Tibial artery (tissue), 4 donors: Measurements from ENCODE around the gene RNU6-1.

ENCODE experiments used
- DNase-seq, 2 donors: peaks; one replicate each; pipeline ENCODE4 v3.0.0-alpha.2; 2019
- H3K27ac ChIP-seq, 2 donors: fragments of 200-600 bp; sonication (generic) in 1 of 2; 1 replicate in 1 of 2; 2 replicates in 1 of 2; pipeline ENCODE4 v1.5.1; 2018 to 2019; ENCODE audit warnings: mild to moderate bottlenecking in 1 of 2
- H3K27me3 ChIP-seq, 2 donors: fragments of 200-600 bp; sonication (generic) in 1 of 2; one replicate each; pipeline versions ENCODE4 v1.5.1 to v1.6.0; 2016 to 2019
- H3K36me3 ChIP-seq, 3 donors: fragments of 200-600 bp; sonication (generic) in 2 of 3; one replicate each; pipeline ENCODE4 v1.5.1; 2016 to 2019; ENCODE audit warnings: mild to moderate bottlenecking in 2 of 3
- H3K4me1 ChIP-seq, 4 donors: fragments of 200-600 bp; sonication (generic) in 2 of 4; 1 replicate in 3 of 4; 2 replicates in 1 of 4; pipeline ENCODE4 v1.5.1; 2016 to 2019
- H3K4me3 ChIP-seq, 2 donors: fragments of 200-600 bp; sonication (generic) in 1 of 2; 1 replicate in 1 of 2; 2 replicates in 1 of 2; pipeline ENCODE4 v1.5.1; 2018 to 2019; ENCODE audit warnings: mild to moderate bottlenecking in 2 of 2
- H3K9me3 ChIP-seq, 3 donors: fragments of 200-600 bp; sonication (generic) in 1 of 3; one replicate each; pipeline ENCODE4 v1.5.1; 2016 to 2019
- intact Hi-C: fragments of 100-400 bp; cut with DNase I; formaldehyde crosslinking; loops from one replicate; pipeline ENCODE4 v1.15.0; 2023; ENCODE audit warnings: low total_unique reads
- TF ChIP-seq, protein P1 (sequence below), 2 experiments: fragments of 200-600 bp in 1 of 2; fragments of 450-650 bp in 1 of 2; IDR thresholded peaks; one replicate each; pipeline ENCODE4 v1.5.1; 2017 to 2019; ENCODE audit warnings: antibody characterized with exemption in 2 of 2, mild to moderate bottlenecking in 1 of 2, moderate library complexity in 1 of 2

The RNU6-1 gene

DNA sequence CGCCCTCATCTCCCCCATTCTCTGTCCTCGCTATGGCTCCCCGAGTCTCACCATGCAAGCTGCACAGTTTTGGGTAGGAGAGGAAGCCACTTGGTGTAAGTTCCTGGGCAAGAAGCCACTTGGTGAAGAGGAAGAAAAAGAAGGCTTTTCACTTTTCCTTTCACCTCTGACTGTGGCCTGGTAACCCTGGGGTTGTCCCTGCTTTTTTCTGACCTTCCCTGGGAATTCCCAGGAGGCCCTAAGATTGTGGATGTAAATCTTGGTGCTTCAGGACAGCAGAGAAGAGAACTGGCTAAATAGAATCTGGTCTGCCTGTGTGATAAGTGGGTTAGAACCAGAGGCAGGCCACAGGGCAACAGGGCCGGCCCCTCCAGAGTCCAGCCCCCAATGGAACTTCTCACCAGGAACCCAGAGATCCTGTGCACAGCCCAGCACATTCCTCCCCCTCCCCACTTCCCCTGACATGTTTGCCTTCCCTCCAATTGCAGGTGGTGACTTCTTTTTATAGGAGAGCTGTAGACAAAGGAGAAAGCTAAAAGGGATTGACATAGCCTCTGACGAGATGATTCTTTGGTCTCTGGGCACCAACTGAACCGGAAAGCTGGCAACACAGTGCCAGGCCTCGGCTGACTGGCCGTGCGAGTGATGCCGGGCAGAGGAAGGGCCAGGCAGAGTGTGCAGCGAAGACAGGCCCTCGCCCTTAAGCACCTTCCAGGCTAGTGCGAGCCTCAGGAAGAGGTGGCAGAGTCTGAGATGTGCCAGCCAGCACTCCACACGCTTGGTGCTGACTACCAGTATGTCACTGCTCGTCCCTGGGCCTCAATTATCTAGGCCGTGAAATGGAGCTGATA is 34.0 kb downstream of the RNU6-1 start:
- Histone ChIP-seq H3K27me3 (peaks cover 0 to 6% of the 10 kb centered on the region in 2 donors), H3K4me1 (no peaks in the 10 kb centered on the region), H3K27ac (no peak overlapping the region), H3K36me3 (peaks cover 13 to 62% (median 24%) of the 10 kb centered on the region in 3 donors), H3K4me3 (no peak overlapping the region), H3K9me3 (no peaks in the 10 kb centered on the region)
- no peak for DNase-seq
- intact Hi-C loops: no loop called here
- TF ChIP-seq, protein P1, sequence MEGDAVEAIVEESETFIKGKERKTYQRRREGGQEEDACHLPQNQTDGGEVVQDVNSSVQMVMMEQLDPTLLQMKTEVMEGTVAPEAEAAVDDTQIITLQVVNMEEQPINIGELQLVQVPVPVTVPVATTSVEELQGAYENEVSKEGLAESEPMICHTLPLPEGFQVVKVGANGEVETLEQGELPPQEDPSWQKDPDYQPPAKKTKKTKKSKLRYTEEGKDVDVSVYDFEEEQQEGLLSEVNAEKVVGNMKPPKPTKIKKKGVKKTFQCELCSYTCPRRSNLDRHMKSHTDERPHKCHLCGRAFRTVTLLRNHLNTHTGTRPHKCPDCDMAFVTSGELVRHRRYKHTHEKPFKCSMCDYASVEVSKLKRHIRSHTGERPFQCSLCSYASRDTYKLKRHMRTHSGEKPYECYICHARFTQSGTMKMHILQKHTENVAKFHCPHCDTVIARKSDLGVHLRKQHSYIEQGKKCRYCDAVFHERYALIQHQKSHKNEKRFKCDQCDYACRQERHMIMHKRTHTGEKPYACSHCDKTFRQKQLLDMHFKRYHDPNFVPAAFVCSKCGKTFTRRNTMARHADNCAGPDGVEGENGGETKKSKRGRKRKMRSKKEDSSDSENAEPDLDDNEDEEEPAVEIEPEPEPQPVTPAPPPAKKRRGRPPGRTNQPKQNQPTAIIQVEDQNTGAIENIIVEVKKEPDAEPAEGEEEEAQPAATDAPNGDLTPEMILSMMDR (IDR thresholded peaks at IDR 0.05): no peak

DNA sequence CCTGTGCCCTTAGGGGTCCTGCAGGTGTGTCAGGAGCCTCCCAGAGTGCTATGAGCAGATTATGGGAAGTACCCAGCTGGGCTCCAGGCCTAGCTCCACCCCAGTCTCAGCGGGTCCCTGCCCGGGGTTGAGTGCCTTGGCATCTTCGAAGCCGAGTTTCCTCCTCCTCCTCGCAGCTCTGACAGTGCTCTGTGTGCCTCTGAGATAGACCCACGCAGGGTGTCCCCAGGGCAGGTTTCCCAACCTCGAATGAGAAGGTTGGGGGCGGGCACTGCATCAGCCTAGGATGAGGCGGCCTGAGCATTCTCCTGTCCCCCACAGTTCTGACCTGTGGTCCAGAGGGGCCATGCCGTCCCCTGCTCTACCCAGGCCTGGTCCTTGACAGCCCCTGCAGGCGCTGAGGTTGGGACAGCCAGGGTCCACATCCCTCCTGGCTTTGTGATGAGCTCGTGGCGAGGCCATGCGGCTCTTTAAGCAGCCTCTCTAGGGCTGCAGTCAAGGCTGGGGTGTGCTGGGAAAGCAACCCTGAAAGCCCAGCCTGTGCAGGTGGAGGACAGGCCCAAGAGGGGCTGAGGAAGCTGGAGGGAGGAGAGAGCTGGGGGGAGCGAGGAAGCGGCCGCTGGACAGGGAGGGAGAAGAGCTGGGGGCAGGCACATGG is 34.7 kb downstream of the RNU6-1 start:
- peaks cover 0 to 6% of the 10 kb centered on the region in 2 donors for H3K27me3 ChIP-seq
- no peak for DNase-seq
- H3K27ac ChIP-seq: no peak overlapping the region
- no peaks in the 10 kb centered on the region for H3K4me1 ChIP-seq
- intact Hi-C loops: no loop called here
- no peaks in the 10 kb centered on the region for H3K9me3 ChIP-seq
- H3K4me3 ChIP-seq: no peak overlapping the region
- TF ChIP-seq, protein P1 (IDR thresholded peaks at IDR 0.05): no peak
- H3K36me3 ChIP-seq: peaks cover 13 to 62% (median 24%) of the 10 kb centered on the region in 3 donors

DNA sequence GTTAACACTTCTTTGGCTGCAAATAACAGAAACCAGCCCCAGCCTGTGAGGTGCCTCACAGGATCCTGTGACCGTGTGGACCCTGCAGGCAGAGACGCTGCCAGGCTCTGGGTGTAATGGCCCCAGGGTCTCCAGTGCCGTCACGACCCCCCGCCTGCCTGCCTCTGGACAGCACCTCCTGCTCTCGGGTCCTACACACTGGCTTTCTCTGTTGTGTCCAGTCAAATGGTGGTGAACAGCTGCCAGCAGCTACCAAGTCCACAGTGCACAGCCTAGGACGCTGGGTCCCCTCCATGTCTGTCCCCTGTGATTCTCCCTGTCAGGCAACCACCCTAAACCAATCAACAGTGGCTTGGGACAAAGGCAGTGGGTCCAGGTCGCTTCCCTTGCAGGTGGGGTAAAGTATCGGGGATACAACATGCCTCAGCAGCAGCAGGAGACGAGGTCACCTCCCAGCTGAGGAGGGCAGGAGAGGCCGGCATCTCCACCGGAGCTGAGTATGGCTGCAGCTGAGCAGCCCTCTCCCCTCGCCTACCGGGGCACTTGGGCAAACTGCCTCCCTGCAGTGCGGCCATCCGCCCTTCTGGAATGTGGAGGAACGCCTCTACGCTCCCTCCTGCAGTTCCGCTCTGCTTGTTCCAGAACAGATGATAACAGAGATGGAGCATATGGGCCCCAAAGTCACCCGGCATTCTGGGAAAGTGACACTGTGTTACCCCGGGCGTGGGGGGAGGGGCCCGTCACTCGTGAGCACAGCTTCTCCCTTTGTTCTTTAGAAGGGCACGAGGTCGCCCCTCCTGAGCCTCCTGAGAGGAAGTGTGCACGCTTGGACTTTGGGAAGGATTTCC is 35.6 kb downstream of the RNU6-1 start:
- intact Hi-C loops: no loop called here
- Histone ChIP-seq H3K36me3 (peaks cover 13 to 55% (median 24%) of the 10 kb centered on the region in 3 donors), H3K4me3 (no peak overlapping the region), H3K27me3 (peaks cover 0 to 6% of the 10 kb centered on the region in 2 donors), H3K27ac (no peak overlapping the region), H3K4me1 (no peaks in the 10 kb centered on the region), H3K9me3 (no peaks in the 10 kb centered on the region)
- no peak for DNase-seq
- TF ChIP-seq, protein P1 (IDR thresholded peaks at IDR 0.05): no peak

DNA sequence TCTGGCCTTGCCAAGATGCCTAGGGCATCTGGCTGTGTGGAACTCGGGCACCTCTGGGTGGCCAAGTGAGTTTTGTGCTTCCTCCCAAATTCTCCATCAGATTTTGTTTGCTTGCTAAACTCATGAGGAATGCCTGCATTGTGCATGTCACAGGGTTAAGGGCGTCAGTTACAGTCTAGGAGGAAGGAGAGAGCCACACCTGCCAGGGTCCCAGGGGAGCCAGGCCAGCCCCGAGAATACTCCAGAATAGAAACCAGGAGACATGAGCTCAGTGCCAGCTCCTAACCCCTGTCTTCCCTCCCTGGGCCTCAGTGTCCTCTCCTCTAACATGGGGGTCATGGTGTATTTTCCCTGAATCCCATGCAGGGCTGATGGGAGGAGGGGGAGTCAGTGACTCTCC is 36.5 kb downstream of the RNU6-1 start:
- Histone ChIP-seq H3K27me3 (peaks cover 0 to 6% of the 10 kb centered on the region in 2 donors), H3K4me3 (no peak overlapping the region), H3K36me3 (peaks cover 13 to 47% (median 21%) of the 10 kb centered on the region in 3 donors), H3K9me3 (no peaks in the 10 kb centered on the region), H3K4me1 (no peaks in the 10 kb centered on the region), H3K27ac (no peak overlapping the region)
- DNase-seq: no peak
- intact Hi-C loops: no loop called here
- TF ChIP-seq, protein P1 (IDR thresholded peaks at IDR 0.05): no peak
